ENCODE results near the gene FA2H.
"Not testable (repeated sequence)": the region's sequence is repeated elsewhere in the genome, so short reads cannot be mapped to it uniquely, and the experiment has no call there.

FA2H gene

DNA sequence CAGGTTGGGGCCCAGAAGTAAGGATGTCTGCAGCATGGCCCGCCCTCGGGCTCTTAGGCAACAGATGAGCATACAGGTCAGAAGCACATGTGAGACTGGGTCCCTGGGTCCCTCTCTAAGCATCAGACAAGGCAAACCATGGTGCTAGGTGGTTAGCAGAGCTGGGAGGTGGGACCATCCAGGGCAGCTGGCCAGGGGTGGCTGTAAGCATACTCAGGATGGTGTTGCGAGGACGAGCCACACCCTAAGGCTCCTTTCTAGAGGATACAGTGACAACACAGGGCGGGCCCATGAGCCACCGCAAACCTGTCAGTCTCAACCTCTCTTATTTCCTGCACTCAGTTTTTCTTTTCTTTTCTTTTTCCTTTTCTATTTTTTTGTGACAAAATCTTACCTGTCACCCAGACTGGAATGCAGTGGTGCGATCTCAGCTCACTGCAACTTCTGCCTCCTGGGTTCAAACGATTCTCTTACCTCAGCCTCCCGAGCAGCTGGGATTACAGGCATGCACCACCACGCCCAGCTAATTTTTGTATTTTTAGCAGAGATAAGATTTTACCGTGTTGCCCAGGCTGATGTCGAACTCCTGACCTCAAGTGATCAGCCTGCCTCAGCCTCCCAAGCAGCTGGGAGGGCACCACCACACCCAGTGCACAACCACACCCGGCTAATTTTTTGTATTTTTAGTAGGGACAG is 3.6 kb downstream of the FA2H start:
- no peak for DNase-seq (ENCODE audit: low spot score)

- no peak for DNase-seq (ENCODE audit: low spot score)
Measured at GRCh38 chr16:74769586-74770190, 4.9 kb downstream of the FA2H start.

DNA sequence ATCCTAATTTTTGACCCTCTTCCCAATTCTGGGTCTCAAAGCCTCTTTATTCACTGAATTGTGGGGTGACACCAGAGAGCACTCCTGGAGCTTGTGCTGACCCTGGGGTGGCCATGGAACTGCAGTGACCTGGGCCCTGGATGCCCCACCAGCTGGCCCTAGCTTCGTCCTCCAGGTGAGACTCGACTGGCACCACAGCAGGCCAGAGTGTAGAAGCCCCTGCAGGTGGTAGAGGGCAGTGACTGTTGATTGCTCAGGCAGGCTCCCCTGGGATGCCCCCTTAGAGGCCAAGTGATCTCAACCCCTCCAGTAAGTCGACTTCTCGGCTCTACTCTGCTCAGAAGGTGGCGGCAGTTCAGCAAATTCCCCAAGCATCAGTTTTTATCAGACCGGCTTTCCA is 6.4 kb downstream of the FA2H start:
- no peak for DNase-seq (ENCODE audit: low spot score)

GRCh38 chr16:74767749-74768148 is 6.9 kb downstream of the FA2H start:
- no peak for DNase-seq (ENCODE audit: low spot score)

DNA sequence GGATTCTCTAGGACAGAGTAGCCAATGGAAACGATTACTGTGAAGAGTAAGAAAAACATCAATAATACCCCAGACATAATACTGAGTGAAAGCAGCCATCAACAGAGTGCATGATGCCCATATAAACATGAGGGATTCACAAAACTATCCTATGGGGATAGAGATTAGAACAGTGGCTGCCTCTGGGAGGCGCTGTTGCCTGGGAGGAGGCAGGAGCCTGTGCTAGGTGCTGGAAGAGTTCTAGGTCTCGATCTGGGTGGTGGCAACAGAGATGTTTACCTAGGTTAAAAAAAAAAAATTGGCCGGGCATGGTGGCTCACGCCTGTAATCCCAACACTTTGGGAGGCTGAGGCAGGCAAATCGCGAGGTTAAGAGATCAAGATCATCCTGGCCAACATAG is 7.9 kb downstream of the FA2H start:
- DNase-seq (ENCODE audit: low spot score), result no peak

- DNase-seq (ENCODE audit: low spot score), result not testable (repeated sequence)
Measured at GRCh38 chr16:74764184-74764583, 10.4 kb downstream of the FA2H start.

DNA sequence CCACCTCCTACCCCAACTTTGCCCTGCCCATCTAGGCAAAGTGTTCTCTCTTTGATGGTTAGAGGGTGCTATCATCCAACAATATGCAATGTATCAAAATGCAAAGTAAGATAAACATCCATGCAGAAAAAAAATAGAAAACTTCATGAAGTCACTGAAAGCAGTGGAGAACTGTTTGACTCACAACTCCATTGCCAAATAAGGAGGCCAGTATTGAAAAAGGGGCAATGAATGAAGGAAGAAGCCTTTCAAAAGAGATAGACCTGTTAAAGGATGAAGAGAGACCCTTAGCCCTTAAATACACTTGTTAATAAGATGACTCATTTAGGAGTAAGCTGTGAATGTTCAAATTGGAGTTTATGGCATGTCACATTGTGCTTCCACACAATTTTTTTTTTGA is 13.0 kb downstream of the FA2H start:
- DNase-seq (ENCODE audit: low spot score), result no peak

DNA sequence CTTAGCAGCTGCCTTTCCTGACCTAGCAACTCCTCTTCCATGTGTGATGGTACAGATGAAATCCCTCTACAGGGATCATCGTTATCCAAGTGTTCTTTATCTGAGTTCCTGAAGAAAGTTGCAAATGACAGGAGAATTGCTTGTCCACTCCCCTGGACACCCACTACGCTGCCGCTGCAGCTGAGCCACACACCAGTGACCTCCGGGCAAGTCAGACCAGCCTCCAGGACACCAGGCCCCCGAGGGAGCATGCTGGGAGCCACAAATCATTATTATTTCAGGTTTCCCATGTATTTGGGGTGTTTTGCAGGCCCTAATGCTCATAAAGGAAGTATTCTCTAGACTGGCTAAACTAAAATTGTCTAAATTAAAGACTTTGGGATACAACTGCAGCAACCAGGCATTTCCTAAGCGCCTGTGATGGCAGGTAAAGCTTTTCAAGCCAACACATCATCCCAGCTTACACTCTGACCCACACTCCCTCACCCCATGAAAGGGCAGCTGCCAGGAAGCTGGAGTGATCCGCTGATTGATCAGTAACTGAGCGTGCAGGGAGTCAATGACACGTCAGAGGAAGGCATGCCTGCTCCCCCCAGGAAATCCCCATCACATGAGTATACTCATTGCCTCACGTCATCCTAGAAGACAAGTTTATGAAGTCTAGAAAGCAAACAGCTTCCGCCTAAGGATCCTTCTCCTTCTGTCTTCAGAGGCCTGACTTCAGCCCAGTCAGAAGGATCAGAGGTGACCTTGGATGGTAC is 14.4 kb downstream of the FA2H start:
- no peak for DNase-seq (ENCODE audit: low spot score)

DNA sequence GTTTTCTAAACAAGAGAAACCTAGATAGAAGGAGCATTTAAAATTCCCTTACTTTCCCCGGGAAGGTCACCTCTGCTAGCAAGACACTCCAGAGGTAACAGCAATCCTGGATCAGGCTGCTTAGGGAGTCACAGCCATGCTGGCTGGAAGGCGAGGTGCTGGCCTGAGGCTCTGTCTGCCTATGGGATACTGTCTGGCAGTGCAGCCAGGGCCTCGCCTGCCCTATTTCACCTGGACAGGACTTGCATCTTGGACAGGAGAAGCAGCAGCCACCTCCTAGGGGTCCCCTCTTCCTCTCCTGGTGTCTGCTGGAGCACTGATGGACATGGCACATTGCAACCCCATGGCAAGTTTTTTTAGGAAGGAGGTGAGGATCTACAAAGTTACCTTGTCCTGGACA is 15.1 kb downstream of the FA2H start:
- DNase-seq (ENCODE audit: low spot score), result no peak

DNA sequence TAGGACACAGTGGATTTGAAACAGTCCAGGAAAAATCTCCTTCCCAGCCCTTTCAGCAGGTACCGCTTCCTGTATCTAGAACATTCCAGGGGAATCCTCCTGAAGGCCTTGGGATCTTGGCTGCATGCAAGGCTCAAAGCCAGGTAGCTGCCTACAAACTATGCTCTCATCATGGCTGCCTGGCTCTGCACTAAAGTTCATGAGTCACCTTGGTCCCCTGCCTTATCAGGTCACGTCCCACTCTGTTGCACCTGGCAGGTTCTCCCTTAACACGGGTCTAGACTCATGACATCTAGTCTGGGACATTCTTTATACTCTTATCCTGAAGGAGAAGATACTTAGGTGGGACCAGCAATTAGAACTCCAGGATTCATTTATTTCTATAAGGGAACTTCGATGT is 15.8 kb downstream of the FA2H start:
- no peak for DNase-seq (ENCODE audit: low spot score)

GRCh38 chr16:74757349-74757748 is 17.3 kb downstream of the FA2H start:
- DNase-seq (ENCODE audit: low spot score), result no peak

DNA sequence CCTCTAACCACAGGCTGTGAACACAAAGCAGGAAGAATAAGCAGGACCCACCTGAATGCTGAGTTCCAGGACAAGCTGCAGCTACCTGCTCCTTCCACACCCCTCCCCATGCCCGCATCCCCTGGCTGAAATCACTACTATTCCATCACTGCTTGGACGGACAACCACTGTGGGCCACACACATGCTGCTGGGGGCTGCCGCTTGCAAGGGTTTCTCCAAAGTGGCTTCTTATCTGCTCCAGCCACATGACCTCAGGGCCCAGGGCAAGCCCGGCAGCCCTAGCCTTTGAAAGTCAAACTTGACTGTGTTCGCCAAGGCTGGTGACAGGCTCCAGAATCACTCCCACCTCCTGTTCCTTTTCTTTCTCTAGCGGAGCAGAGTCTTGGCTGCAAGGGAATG is 18.4 kb downstream of the FA2H start:
- DNase-seq (ENCODE audit: low spot score), result no peak

- DNase-seq (ENCODE audit: low spot score), result no peak
Measured at GRCh38 chr16:74753180-74753579, 21.4 kb downstream of the FA2H start.

GRCh38 chr16:74752756-74753155 is 21.9 kb downstream of the FA2H start:
- no peak for DNase-seq (ENCODE audit: low spot score)

- no peak for DNase-seq (ENCODE audit: low spot score)
Measured at GRCh38 chr16:74752258-74752657, 22.4 kb downstream of the FA2H start.

- no peak for DNase-seq (ENCODE audit: low spot score)
Measured at GRCh38 chr16:74751658-74752057, 23.0 kb downstream of the FA2H start.

GRCh38 chr16:74749291-74750055 is 25.1 kb downstream of the FA2H start:
- no peak for DNase-seq (ENCODE audit: low spot score)

- DNase-seq (ENCODE audit: low spot score), result peak; percentile 86
Measured at GRCh38 chr16:74748616-74749026, 26.0 kb downstream of the FA2H start.

- DNase-seq (ENCODE audit: low spot score), result peak; percentile 86
Measured at GRCh38 chr16:74747716-74748615, 26.7 kb downstream of the FA2H start.

GRCh38 chr16:74745926-74746325 is 28.7 kb downstream of the FA2H start:
- DNase-seq (ENCODE audit: low spot score), result no peak

- DNase-seq (ENCODE audit: low spot score), result no peak
Measured at GRCh38 chr16:74745109-74745615, 29.5 kb downstream of the FA2H start.

Measured in pons (tissue), 1 donor.